Breast epithelium (tissue), 4 donors: ENCODE results near the gene LDLRAD4. TPM values are rescaled to one million over a fixed set of nuclear protein-coding genes. Genes with fewer than 3 reads are reported as not detected.

Experiments used
- DNase-seq, 2 donors: peaks; one replicate each; pipeline ENCODE4 v3.0.0-alpha.2; 2019; ENCODE audit warnings: low spot score in 2 of 2
- H3K27ac ChIP-seq, 2 donors: fragments of 200-600 bp; sonication (generic) in 1 of 2; one replicate each; pipeline ENCODE4 v1.5.1; 2016 to 2019; ENCODE audit warnings: mild to moderate bottlenecking in 1 of 2
- H3K27me3 ChIP-seq, 2 donors: fragments of 200-600 bp; sonication (generic) in 1 of 2; one replicate each; pipeline versions ENCODE4 v1.5.1 to v1.6.0; 2017 to 2019; ENCODE audit warnings: control low read depth in 1 of 2, mild to moderate bottlenecking in 1 of 2
- H3K36me3 ChIP-seq: fragments of 200-600 bp; one replicate; pipeline ENCODE4 v1.5.1; 2019
- H3K4me1 ChIP-seq, 2 donors: fragments of 200-600 bp; sonication (generic); one replicate each; pipeline ENCODE4 v1.5.1; 2016 to 2019; ENCODE audit warnings: control low read depth in 1 of 2
- H3K4me3 ChIP-seq, 3 donors: fragments of 200-600 bp; sonication (generic); 1 replicate in 2 of 3; 2 replicates in 1 of 3; pipeline ENCODE4 v1.5.1; 2016 to 2019; ENCODE audit warnings: mild to moderate bottlenecking in 3 of 3, moderate library complexity in 2 of 3
- H3K9me3 ChIP-seq, 2 donors: fragments of 200-600 bp; sonication (generic) in 1 of 2; one replicate each; pipeline ENCODE4 v1.5.1; 2016 to 2019; ENCODE audit warnings: control low read depth in 1 of 2
- POLR2A ChIP-seq: fragments of 450-650 bp; IDR thresholded peaks from one replicate; pipeline ENCODE4 v1.6.1; 2016; ENCODE audit warnings: antibody characterized with exemption, mild to moderate bottlenecking, moderate library complexity
- POLR2AphosphoS5 ChIP-seq, 3 donors: sonication (generic); formaldehyde crosslinking; IDR thresholded peaks; one replicate each; pipeline ENCODE4 v1.6.1; 2017; ENCODE audit warnings: antibody characterized with exemption in 3 of 3
- intact Hi-C: fragments of 100-400 bp; cut with DNase I; formaldehyde crosslinking; loops from one replicate; pipeline ENCODE4 v1.15.1; 2023; ENCODE audit warnings: low total_unique reads
- total RNA-seq, 3 donors: library from RNA; depleted of rRNA; stranded (reverse); fragments of >200 nt; gene quantifications; one replicate each; pipeline ENCODE4 v1.1.0, GENCODE V29; 2016
- TF ChIP-seq, protein P1 (sequence below), 3 donors: fragments of 450-650 bp; IDR thresholded peaks; one replicate each; pipeline ENCODE4 v1.5.1; 2016 to 2017; ENCODE audit warnings: antibody characterized with exemption in 3 of 3, mild to moderate bottlenecking in 3 of 3, moderate library complexity in 3 of 3

Gene LDLRAD4
- total RNA-seq, 3 donors from 2014 or later: 28.5 to 94.3 (median 42.9) TPM

- no peak overlapping the region for H3K4me3 ChIP-seq
- no peak for DNase-seq
- H3K27ac ChIP-seq: peak overlapping the region in 1 of 2 donors; percentile 3
- H3K36me3 ChIP-seq: no peaks in the 10 kb centered on the region
- H3K9me3 ChIP-seq: no peaks in the 10 kb centered on the region
- no peaks in the 10 kb centered on the region for H3K27me3 ChIP-seq
- H3K4me1 ChIP-seq: no peaks in the 10 kb centered on the region
- intact Hi-C loops: no loop called here
- TF ChIP-seq, protein P1, sequence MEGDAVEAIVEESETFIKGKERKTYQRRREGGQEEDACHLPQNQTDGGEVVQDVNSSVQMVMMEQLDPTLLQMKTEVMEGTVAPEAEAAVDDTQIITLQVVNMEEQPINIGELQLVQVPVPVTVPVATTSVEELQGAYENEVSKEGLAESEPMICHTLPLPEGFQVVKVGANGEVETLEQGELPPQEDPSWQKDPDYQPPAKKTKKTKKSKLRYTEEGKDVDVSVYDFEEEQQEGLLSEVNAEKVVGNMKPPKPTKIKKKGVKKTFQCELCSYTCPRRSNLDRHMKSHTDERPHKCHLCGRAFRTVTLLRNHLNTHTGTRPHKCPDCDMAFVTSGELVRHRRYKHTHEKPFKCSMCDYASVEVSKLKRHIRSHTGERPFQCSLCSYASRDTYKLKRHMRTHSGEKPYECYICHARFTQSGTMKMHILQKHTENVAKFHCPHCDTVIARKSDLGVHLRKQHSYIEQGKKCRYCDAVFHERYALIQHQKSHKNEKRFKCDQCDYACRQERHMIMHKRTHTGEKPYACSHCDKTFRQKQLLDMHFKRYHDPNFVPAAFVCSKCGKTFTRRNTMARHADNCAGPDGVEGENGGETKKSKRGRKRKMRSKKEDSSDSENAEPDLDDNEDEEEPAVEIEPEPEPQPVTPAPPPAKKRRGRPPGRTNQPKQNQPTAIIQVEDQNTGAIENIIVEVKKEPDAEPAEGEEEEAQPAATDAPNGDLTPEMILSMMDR (IDR thresholded peaks at IDR 0.05): no peak
- TF ChIP-seq POLR2A (no peak), POLR2AphosphoS5 (IDR thresholded peaks at IDR 0.05) (no peak)
These were observed 329.7 kb downstream of the LDLRAD4 start for GRCh38 chr18:13548106-13548819.

DNA sequence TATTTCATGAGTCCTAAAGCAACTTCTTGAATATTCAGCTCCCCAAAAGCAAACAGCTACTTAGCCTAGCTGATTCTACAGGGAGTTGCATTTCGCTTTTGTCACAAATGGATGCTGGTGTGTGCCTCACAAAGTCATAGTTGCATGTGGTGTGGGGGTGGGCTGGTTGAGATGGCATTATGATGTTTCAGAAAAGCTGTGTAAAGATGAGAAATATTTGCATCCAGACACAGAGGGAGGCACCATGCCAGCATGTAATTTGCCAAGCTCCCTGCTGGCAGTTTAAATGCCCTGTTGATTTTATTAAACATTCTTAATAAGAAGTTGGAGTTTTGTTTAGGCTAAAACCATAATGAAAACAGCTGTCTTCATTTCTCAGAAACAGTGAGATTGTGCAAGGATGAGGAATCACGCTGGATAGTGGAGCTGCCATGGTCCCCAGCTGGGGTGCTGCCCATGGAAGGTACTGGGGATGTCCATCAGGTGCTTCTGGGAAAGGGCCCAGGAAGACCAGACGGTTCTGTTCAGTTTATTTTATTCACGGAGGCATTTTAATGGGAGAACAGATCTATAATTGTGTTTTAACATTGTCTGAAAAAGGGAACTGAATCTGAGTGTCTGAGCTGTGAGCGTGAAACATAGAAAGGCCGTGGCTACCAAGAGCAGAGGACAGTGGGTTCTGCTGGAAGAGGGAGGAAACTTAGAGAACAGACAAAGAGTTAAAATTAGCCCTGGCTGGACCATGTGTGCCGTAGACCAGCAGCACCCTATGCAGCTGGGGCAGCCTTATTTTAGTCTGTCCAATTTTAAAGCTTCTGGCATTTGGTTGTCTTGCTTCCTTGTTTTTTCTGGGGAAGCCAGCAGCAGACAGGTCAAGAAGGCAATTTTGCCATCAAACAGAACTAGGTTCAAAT, 330.7 kb downstream of the LDLRAD4 start:
- Histone ChIP-seq H3K4me3 (no peak overlapping the region), H3K4me1 (no peaks in the 10 kb centered on the region), H3K36me3 (no peaks in the 10 kb centered on the region), H3K27ac (peak overlapping the region in 1 of 2 donors; percentile 3), H3K27me3 (no peaks in the 10 kb centered on the region), H3K9me3 (no peaks in the 10 kb centered on the region)
- intact Hi-C loops: no loop called here
- TF ChIP-seq, protein P1 (IDR thresholded peaks at IDR 0.05): no peak
- no peak for TF ChIP-seq POLR2AphosphoS5 (IDR thresholded peaks at IDR 0.05)
- TF ChIP-seq POLR2A: no peak
- no peak for DNase-seq

- H3K27ac ChIP-seq: no peak overlapping the region
- H3K9me3 ChIP-seq: no peaks in the 10 kb centered on the region
- no peak overlapping the region for H3K4me3 ChIP-seq
- no peaks in the 10 kb centered on the region for H3K36me3 ChIP-seq
- H3K4me1 ChIP-seq: no peaks in the 10 kb centered on the region
- no peak for DNase-seq
- TF ChIP-seq, protein P1 (IDR thresholded peaks at IDR 0.05): no peak
- TF ChIP-seq POLR2A (no peak), POLR2AphosphoS5 (IDR thresholded peaks at IDR 0.05) (no peak)
- intact Hi-C loops: no loop called here
- no peaks in the 10 kb centered on the region for H3K27me3 ChIP-seq
These were observed 331.3 kb downstream of the LDLRAD4 start for GRCh38 chr18:13549880-13550232.

- Histone ChIP-seq H3K27me3 (no peaks in the 10 kb centered on the region), H3K36me3 (no peaks in the 10 kb centered on the region), H3K27ac (no peak overlapping the region), H3K9me3 (no peaks in the 10 kb centered on the region), H3K4me1 (no peaks in the 10 kb centered on the region), H3K4me3 (no peak overlapping the region)
- no peak for DNase-seq
- TF ChIP-seq POLR2A (no peak), POLR2AphosphoS5 (IDR thresholded peaks at IDR 0.05) (no peak)
- TF ChIP-seq, protein P1 (IDR thresholded peaks at IDR 0.05): no peak
- intact Hi-C loops: no loop called here
These were observed 332.1 kb downstream of the LDLRAD4 start for GRCh38 chr18:13550418-13551304.
